H1 (cell line): Measurements from ENCODE around the gene ADGRV1. TPM values are rescaled to one million over a fixed set of nuclear protein-coding genes. Genes with fewer than 3 reads are reported as not detected.

Experiments
- CTCF ChIA-PET: fragments of 300-600 bp; sonication (Branson Sonifier 250); formaldehyde crosslinking; loops from one replicate; lab custom pipeline; 2021; ENCODE audit not compliant: partially characterized antibody; lab: Charles Lee
- POLR2A ChIA-PET: fragments of 300-600 bp; sonication (Branson Sonifier 250); formaldehyde crosslinking; loops from one replicate; lab custom pipeline; 2021; ENCODE audit warnings: inconsistent platforms; ENCODE audit not compliant: partially characterized antibody; lab: Charles Lee
- DNase-seq, 2 experiments: peaks; one replicate each; pipeline versions ENCODE4 v3.0.0 to v3.0.0-alpha.2; 2010 to 2022; ENCODE audit warnings: low spot score in 2 of 2, low read depth in 1 of 2, mixed read lengths in 1 of 2
- FAIRE-seq: peaks from 2 replicates; lab custom pipeline; 2011; peaks lifted over from hg19 to GRCh38; lab: Jason Lieb, UNC
- H2AFZ ChIP-seq: 2 replicates; pipeline ENCODE4 v1.8.1; 2012; ENCODE audit warnings: low read length, inconsistent platforms
- H2AK5ac ChIP-seq: 2 replicates; pipeline ENCODE4 v1.6.1; 2013; ENCODE audit warnings: low read depth, low read length
- H2BK120ac ChIP-seq: replicated peaks from 2 replicates; pipeline ENCODE3; 2013; ENCODE audit warnings: low read depth, low read length, inconsistent platforms
- H2BK12ac ChIP-seq: 2 replicates; pipeline ENCODE4 v1.6.1; 2013; ENCODE audit warnings: low read depth, low read length
- H2BK15ac ChIP-seq: 2 replicates; pipeline ENCODE4 v1.6.1; 2013; ENCODE audit warnings: low read length
- H2BK20ac ChIP-seq: 2 replicates; pipeline ENCODE4 v1.6.1; 2013; ENCODE audit warnings: low read length
- H2BK5ac ChIP-seq: 2 replicates; pipeline ENCODE4 v1.6.1; 2013; ENCODE audit warnings: low read depth, low read length
- H3K14ac ChIP-seq: 2 replicates; pipeline ENCODE4 v1.6.1; 2013; ENCODE audit warnings: inconsistent platforms; ENCODE audit not compliant: insufficient read length
- H3K18ac ChIP-seq: 2 replicates; pipeline ENCODE4 v1.6.1; 2013; ENCODE audit warnings: low read length; ENCODE audit errors: extremely low read depth
- H3K23ac ChIP-seq: 2 replicates; pipeline ENCODE4 v1.6.1; 2013; ENCODE audit warnings: inconsistent platforms; ENCODE audit not compliant: insufficient read length
- H3K23me2 ChIP-seq: 2 replicates; pipeline ENCODE4 v1.6.1; 2013; ENCODE audit warnings: low read depth, low read length
- H3K27ac ChIP-seq: 2 replicates; pipeline ENCODE4 v1.6.1; 2011; ENCODE audit warnings: low read depth, low read length, inconsistent platforms
- H3K27me3 ChIP-seq, 4 experiments: replicated peaks in 1 of 4; 1 replicate in 1 of 4; 2 replicates in 3 of 4; pipeline versions ENCODE4 v1.6.1 to v1.8.1; 2011 to 2013; ENCODE audit warnings: low read length in 3 of 4, mild to moderate bottlenecking in 3 of 4, inconsistent platforms in 2 of 4, mixed read lengths in 2 of 4, moderate library complexity in 1 of 4; ENCODE audit not compliant: control insufficient read depth in 3 of 4, insufficient read depth in 3 of 4; ENCODE audit errors: extremely low read depth in 1 of 4
- H3K36me3 ChIP-seq, 4 experiments: 2 replicates each; pipeline versions ENCODE4 v1.6.1 to v1.8.1; 2011 to 2013; ENCODE audit warnings: mild to moderate bottlenecking in 4 of 4, low read length in 3 of 4, moderate library complexity in 2 of 4, control low read depth in 1 of 4, inconsistent platforms in 1 of 4; ENCODE audit not compliant: insufficient read depth in 4 of 4, control insufficient read depth in 2 of 4
- H3K4ac ChIP-seq: replicated peaks from 2 replicates; pipeline ENCODE3; 2013; ENCODE audit warnings: low read length, low read depth, mixed read lengths, inconsistent platforms; ENCODE audit not compliant: insufficient read length
- H3K4me1 ChIP-seq, 4 experiments: replicated peaks in 1 of 4; 1 replicate in 1 of 4; 2 replicates in 3 of 4; pipeline versions ENCODE4 v1.6.1 to v1.8.1; 2011 to 2013; ENCODE audit warnings: low read length in 3 of 4, inconsistent platforms in 2 of 4, mixed read lengths in 1 of 4; ENCODE audit not compliant: insufficient read depth in 4 of 4, control insufficient read depth in 3 of 4
- H3K4me2 ChIP-seq, 2 experiments: 2 replicates each; pipeline versions ENCODE4 v1.6.1 to v1.8.1; 2011 to 2013; ENCODE audit warnings: low read depth in 2 of 2, low read length in 2 of 2, control low read depth in 1 of 2, inconsistent platforms in 1 of 2, mild to moderate bottlenecking in 1 of 2; ENCODE audit not compliant: insufficient read depth in 1 of 2
- H3K4me3 ChIP-seq, 4 experiments: fragments of 200-600, 300-600 bp in 1 of 4; sonication (generic), shearing (Covaris generic), sonication (Bioruptor Twin) in 1 of 4; 2 replicates each; pipeline versions ENCODE4 v1.5.1 to v1.8.1; 2011 to 2016; ENCODE audit warnings: low read length in 4 of 4, low read depth in 3 of 4, control low read depth in 2 of 4, inconsistent platforms in 2 of 4, mild to moderate bottlenecking in 2 of 4, mixed read lengths in 1 of 4, moderate library complexity in 1 of 4; ENCODE audit not compliant: insufficient read depth in 2 of 4; ENCODE audit errors: extremely low read depth in 1 of 4
- H3K56ac ChIP-seq: replicated peaks from 2 replicates; pipeline ENCODE3; 2013; ENCODE audit warnings: low read depth, mild to moderate bottlenecking, mixed read lengths, low read length, inconsistent platforms; ENCODE audit not compliant: insufficient read length
- H3K79me1 ChIP-seq: 2 replicates; pipeline ENCODE4 v1.6.1; 2013; ENCODE audit warnings: low read depth, low read length, control low read depth
- H3K79me2 ChIP-seq, 2 experiments: 2 replicates each; pipeline versions ENCODE4 v1.6.1 to v1.8.1; 2012 to 2013; ENCODE audit warnings: low read length in 2 of 2, mild to moderate bottlenecking in 2 of 2, inconsistent platforms in 1 of 2; ENCODE audit not compliant: insufficient read depth in 2 of 2, control insufficient read depth in 1 of 2
- H3K9ac ChIP-seq, 4 experiments: replicated peaks in 1 of 4; 1 replicate in 1 of 4; 2 replicates in 3 of 4; pipeline versions ENCODE4 v1.6.1 to v1.8.1; 2011 to 2013; ENCODE audit warnings: low read depth in 3 of 4, low read length in 3 of 4, control low read depth in 2 of 4, mild to moderate bottlenecking in 2 of 4, moderate library complexity in 2 of 4, inconsistent platforms in 1 of 4; ENCODE audit errors: extremely low read depth in 1 of 4
- H3K9me3 ChIP-seq, 2 experiments: 2 replicates each; pipeline versions ENCODE4 v1.6.1 to v1.8.1; 2012 to 2013; ENCODE audit warnings: mild to moderate bottlenecking in 2 of 2, moderate library complexity in 2 of 2, control low read depth in 1 of 2, inconsistent platforms in 1 of 2, low read depth in 1 of 2, low read length in 1 of 2, mixed read lengths in 1 of 2; ENCODE audit not compliant: insufficient read depth in 2 of 2
- H4K20me1 ChIP-seq, 2 experiments: replicated peaks in 1 of 2; 2 replicates each; pipeline versions ENCODE3 to v1.8.1; 2011 to 2013; ENCODE audit warnings: inconsistent platforms in 2 of 2, low read length in 2 of 2, mild to moderate bottlenecking in 1 of 2; ENCODE audit not compliant: insufficient read depth in 2 of 2, control insufficient read depth in 1 of 2
- H4K5ac ChIP-seq: 2 replicates; pipeline ENCODE4 v1.6.1; 2013; ENCODE audit warnings: low read length, low read depth, mixed read lengths, inconsistent platforms; ENCODE audit not compliant: insufficient read length
- H4K8ac ChIP-seq: 2 replicates; pipeline ENCODE4 v1.8.0; 2013; ENCODE audit warnings: mild to moderate bottlenecking, moderate library complexity, low read length, inconsistent platforms; ENCODE audit not compliant: insufficient read depth; ENCODE audit errors: extremely low read depth
- H4K91ac ChIP-seq: replicated peaks from 2 replicates; pipeline ENCODE3; 2013; ENCODE audit warnings: low read length, mixed read lengths, inconsistent platforms; ENCODE audit not compliant: insufficient read length
- CEBPB ChIP-seq: IDR thresholded peaks from 2 replicates; pipeline ENCODE4 v1.6.1; 2012; ENCODE audit warnings: low read depth, low read length
- EZH2 ChIP-seq: fragments of 200-600 bp; sonication (generic); IDR thresholded peaks from 2 replicates; pipeline ENCODE4 v1.7.1; 2012; ENCODE audit warnings: low read depth, mild to moderate bottlenecking, moderate library complexity, low read length, inconsistent platforms; ENCODE audit not compliant: severe bottlenecking
- FOSL1 ChIP-seq: IDR thresholded peaks from 2 replicates; pipeline ENCODE4 v1.6.1; 2011; ENCODE audit warnings: mild to moderate bottlenecking, low read depth, low read length, moderate library complexity; ENCODE audit not compliant: insufficient read depth
- GABPA ChIP-seq: IDR thresholded peaks from 2 replicates; pipeline ENCODE4 v1.6.1; 2011; ENCODE audit warnings: mild to moderate bottlenecking, low read length, moderate library complexity, borderline replicate concordance; ENCODE audit not compliant: insufficient read depth
- NANOG ChIP-seq: IDR thresholded peaks from 2 replicates; pipeline ENCODE4 v1.6.1; 2011; ENCODE audit warnings: low read length, low read depth, mild to moderate bottlenecking, inconsistent platforms; ENCODE audit not compliant: insufficient read depth, poor library complexity, severe bottlenecking
- POU5F1 ChIP-seq: IDR thresholded peaks from 2 replicates; pipeline ENCODE4 v1.6.1; 2011; ENCODE audit warnings: low read depth, mild to moderate bottlenecking, low read length, moderate library complexity
- TAF7 ChIP-seq: optimal IDR thresholded peaks from 2 replicates; pipeline ENCODE3; 2011; ENCODE audit warnings: low read depth, mild to moderate bottlenecking, inconsistent platforms, low read length, moderate library complexity, borderline replicate concordance
- WGBS, 2 experiments: shearing (Covaris generic) in 1 of 2; methylation state at CpG; one replicate each; pipeline versions ENCODE4 v1.1.6 to v1.1.7; 2013 to 2015; ENCODE audit warnings: low lambda C conversion rate in 2 of 2, mixed read lengths in 2 of 2, inconsistent platforms in 1 of 2, low coverage in 1 of 2, missing lambda C conversion rate in 1 of 2; ENCODE audit not compliant: insufficient replicate concordance in 2 of 2, insufficient coverage in 1 of 2, insufficient read length in 1 of 2; ENCODE audit errors: extremely low coverage in 1 of 2, missing lambda C conversion rate in 1 of 2; 5-methylcytosine and 5-hydroxymethylcytosine counted together
- polyA plus RNA-seq, 7 experiments: library from polyadenylated mRNA; depleted of rRNA in 3 of 7; stranded (reverse) in 5 of 7; unstranded in 2 of 7; fragments of >200 nt in 5 of 7; fragments of 200-250 nt in 2 of 7; gene quantifications; 1 replicate in 5 of 7; 2 replicates in 1 of 7; 4 replicates in 1 of 7; pipeline versions ENCODE4 v1.2.1 to v1.2.3, GENCODE V29; 2011 to 2013; ENCODE audit warnings: missing spikeins in 2 of 7, mixed read lengths in 2 of 7
- total RNA-seq: library from RNA; stranded (reverse); fragmentation: NEBNext Ultra II Directional; extraction: Animal tissue kit (Norgen Biotek cat#: 25700); gene quantifications from 2 replicates; pipeline ENCODE4 v1.2.1, GENCODE V29; 2021

The ADGRV1 gene
- total and polyA plus RNA-seq, 2 of the 8 experiments (the other 6 are each of a cell fraction or from before 2014, with no cell fraction given) = 53.1 to 62.2 TPM

DNA sequence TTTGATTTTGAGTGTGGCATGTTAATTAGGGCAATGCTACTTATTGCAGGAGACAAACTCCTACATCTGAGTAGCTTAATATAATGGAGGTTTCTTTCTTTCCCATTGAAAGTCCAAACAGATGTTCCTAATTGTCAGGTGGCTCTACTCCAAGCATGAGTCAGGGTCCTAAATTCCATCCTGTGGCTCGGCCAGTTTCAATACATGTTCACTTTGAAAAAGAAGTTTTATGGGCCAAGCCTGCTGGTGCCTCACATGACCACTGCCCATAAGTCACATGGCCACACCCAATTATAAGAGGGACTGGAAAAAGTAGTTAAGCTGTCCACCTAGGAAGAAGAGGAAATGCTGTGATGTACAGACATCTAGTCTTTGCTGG is 654.1 kb downstream of the ADGRV1 start:
- Histone ChIP-seq H4K20me1 (no peaks in the 10 kb centered on the region), H3K4me3 (no peak overlapping the region), H4K8ac (no peak overlapping the region), H3K14ac (no peak overlapping the region), H3K18ac (no peak overlapping the region), H2BK12ac (no peak overlapping the region), H2BK120ac (no peak overlapping the region), H3K27ac (no peak overlapping the region), H3K4me1 (no peaks in the 10 kb centered on the region), H3K79me2 (no peaks in the 10 kb centered on the region), H4K91ac (no peak overlapping the region), H3K27me3 (no peaks in the 10 kb centered on the region), H3K56ac (no peak overlapping the region), H3K23me2 (no peaks in the 10 kb centered on the region), H3K36me3 (no peaks in the 10 kb centered on the region), H3K4ac (no peak overlapping the region), H2BK20ac (no peak overlapping the region), H2AK5ac (no peak overlapping the region), H4K5ac (no peak overlapping the region), H3K79me1 (no peaks in the 10 kb centered on the region), H3K23ac (no peak overlapping the region), H2AFZ (no peak overlapping the region; the same call in 1 of the 2 replicates), H2BK5ac (no peak overlapping the region), H2BK15ac (no peak overlapping the region), H3K9ac (no peak overlapping the region), H3K4me2 (no peak overlapping the region), H3K9me3 (no peaks in the 10 kb centered on the region)
- CTCF ChIA-PET = interaction anchor here (0.6 to 3.8 kb wide), 8 partner anchors 7 to 346 kb away, joined by 3 to 23 read pairs (median 4); no protein-coding TSS in a partner anchor
- no peak for FAIRE-seq
- WGBS, 2 experiments = 95% methylated on average over 1 of the region's 1 CpG; no CpG with 5 or more reads in 1 of the 2 experiments
- DNase-seq = no peak
- POLR2A ChIA-PET = interaction anchor here (1.6 kb wide), 1 partner anchor 170 kb away, joined by 4 read pairs; the partner anchor contains the start of gene ARRDC3
- TF ChIP-seq CEBPB (no peak), POU5F1 (no peak), NANOG (no peak), FOSL1 (no peak), GABPA (no peak), TAF7 (no peak), EZH2 (no peak)
